ENCODE data around the gene UNC13D.
A peak's percentile ranks its signal among the peaks of the same experiment; 100 is the strongest.

UNC13D gene

DNA sequence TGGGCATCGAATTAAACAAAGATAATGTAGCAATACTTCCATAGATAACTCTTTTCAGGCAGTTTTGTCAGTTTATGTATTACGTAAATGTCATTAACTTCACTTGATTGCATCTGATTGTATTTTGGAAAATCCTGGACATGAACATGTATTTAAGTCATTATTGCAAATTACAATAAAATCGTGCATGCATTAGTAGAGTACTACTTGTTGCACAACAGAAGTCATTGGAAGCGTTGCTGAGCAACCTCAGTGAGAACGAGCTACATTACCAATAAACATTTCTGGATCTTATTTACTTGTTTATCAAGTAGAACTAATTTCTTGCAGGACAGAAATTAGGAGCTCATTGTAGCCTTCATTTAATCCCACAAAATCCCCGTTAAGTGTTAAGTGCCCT, 53.0 kb downstream of the UNC13D start (continued):
- TF ChIP-seq ZNF830 (tag by site-specific recombination; IDR thresholded peaks at IDR 0.05; ENCODE audit: low read depth) (no peak), ZNF558 (tag by site-specific recombination; IDR thresholded peaks at IDR 0.05) (no peak), ZNF16 (tag by site-specific recombination; IDR thresholded peaks at IDR 0.05; ENCODE audit: low read depth) (no peak)

DNA sequence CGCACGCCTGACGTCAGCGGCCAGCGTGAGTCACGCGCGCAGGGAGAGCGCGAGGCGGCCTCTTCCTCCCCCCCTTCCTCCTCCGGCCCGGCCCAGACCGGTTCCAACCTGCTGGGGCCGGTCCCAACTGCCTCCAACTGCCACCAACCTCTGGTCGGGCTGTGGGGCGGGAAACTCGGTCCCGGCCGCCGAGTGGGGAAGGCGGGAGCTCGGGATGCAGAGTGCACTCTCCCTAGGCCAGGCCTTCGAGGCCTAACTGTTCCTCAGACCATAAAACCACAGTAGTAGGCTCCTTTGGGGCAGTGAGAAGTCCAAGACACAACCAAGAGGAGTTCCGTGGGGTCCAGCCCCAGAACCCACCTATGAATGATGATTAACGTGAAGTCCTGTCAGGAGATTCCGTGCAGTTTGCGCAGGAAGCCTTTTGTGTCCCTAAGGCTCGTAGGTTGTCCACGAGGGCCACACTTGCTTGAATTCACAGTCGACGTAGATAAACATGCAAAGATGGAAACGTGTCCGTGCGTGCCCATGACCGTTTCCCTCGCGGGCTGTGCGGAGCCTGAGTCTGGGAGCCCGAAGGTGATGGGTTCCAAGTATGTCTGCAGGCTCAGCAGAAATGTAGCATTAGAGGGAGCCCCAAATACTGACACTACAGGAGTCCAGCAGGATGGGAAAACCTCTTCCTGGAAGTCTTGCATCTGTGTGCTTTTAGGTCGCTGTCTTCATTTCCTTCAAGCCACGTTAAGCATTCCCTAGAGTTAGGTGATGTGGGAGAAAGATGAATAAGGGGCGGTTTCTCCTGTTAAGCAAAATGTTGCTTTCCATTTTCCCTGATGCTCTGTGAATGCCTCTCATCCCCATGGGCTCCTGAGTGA, 59.0 kb downstream of the UNC13D start:
- H3K4me3 ChIP-seq (ENCODE audit: low read depth, low read length), result peak overlapping the region; percentile 79
- POLR2A ChIA-PET, result interaction anchor here (0.6 to 4.5 kb wide), 16 partner anchors 9 to 576 kb away, joined by 3 to 38 read pairs (median 5); partner anchors contain the start of genes GALK1 and WBP2
- CTCF ChIA-PET, result interaction anchor here (0.7 to 2.5 kb wide), 8 partner anchors 9 to 189 kb away, joined by 3 to 11 read pairs (median 3); partner anchors contain the start of gene WBP2
- H3K4me1 ChIP-seq (ENCODE audit: control insufficient read depth, insufficient read depth, low read length), result peaks cover 12% of the 10 kb centered on the region; the same call in 1 of the 2 replicates
- no peaks in the 10 kb centered on the region for H3K9me3 ChIP-seq (ENCODE audit: control insufficient read depth, insufficient read depth, low read depth, low read length)
- H3K27ac ChIP-seq (ENCODE audit: extremely low read depth, low read depth, low read length), result peak overlapping the region; percentile 98
- peaks cover 0 to 5% of the 10 kb centered on the region in 2 experiments; a peak in 2 of 3 replicates for H3K36me3 ChIP-seq (ENCODE audit: control insufficient read depth in 2 of 2, insufficient read depth in 1 of 2, low read length in 2 of 2)
- TF ChIP-seq, protein P1, sequence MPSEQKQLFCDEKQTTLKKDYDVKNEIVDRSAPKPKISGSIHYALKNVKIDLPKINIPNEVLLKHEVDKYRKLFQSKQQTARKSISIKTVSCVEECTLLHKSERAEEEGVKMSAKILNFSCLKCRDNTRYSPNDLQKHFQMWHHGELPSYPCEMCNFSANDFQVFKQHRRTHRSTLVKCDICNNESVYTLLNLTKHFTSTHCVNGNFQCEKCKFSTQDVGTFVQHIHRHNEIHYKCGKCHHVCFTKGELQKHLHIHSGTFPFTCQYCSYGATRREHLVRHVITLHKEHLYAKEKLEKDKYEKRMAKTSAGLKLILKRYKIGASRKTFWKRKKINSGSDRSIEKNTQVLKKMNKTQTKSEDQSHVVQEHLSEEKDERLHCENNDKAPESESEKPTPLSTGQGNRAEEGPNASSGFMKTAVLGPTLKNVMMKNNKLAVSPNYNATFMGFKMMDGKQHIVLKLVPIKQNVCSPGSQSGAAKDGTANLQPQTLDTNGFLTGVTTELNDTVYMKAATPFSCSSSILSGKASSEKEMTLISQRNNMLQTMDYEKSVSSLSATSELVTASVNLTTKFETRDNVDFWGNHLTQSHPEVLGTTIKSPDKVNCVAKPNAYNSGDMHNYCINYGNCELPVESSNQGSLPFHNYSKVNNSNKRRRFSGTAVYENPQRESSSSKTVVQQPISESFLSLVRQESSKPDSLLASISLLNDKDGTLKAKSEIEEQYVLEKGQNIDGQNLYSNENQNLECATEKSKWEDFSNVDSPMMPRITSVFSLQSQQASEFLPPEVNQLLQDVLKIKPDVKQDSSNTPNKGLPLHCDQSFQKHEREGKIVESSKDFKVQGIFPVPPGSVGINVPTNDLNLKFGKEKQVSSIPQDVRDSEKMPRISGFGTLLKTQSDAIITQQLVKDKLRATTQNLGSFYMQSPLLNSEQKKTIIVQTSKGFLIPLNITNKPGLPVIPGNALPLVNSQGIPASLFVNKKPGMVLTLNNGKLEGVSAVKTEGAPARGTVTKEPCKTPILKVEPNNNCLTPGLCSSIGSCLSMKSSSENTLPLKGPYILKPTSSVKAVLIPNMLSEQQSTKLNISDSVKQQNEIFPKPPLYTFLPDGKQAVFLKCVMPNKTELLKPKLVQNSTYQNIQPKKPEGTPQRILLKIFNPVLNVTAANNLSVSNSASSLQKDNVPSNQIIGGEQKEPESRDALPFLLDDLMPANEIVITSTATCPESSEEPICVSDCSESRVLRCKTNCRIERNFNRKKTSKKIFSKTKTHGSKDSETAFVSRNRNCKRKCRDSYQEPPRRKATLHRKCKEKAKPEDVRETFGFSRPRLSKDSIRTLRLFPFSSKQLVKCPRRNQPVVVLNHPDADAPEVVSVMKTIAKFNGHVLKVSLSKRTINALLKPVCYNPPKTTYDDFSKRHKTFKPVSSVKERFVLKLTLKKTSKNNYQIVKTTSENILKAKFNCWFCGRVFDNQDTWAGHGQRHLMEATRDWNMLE (tag by site-specific recombination; conservative IDR thresholded peaks at IDR 0.05; ENCODE audit: low read depth), result 0 out of 2 replicates have a peak, but pooled peaks have one; percentile 25
- TF ChIP-seq ZNF558 (tag by site-specific recombination; IDR thresholded peaks at IDR 0.05), result 0 out of 2 replicates have a peak, but pooled peaks have one; percentile 18
- TF ChIP-seq ZNF366 (tag by site-specific recombination; conservative IDR thresholded peaks at IDR 0.05), result peak; percentile 50; the same call in 1 of the 2 replicates
- no peak for TF ChIP-seq ZNF157 (tag by site-specific recombination; IDR thresholded peaks at IDR 0.05)
- TF ChIP-seq ZBTB17 (tag by site-specific recombination; IDR thresholded peaks at IDR 0.05), result peak; percentile 10; the same call in 1 of the 2 replicates
- no peak for TF ChIP-seq OSR2 (tag by site-specific recombination; IDR thresholded peaks at IDR 0.05)
- 0 out of 2 replicates have a peak, but pooled peaks have one; percentile 20 for TF ChIP-seq REPIN1 (tag by site-specific recombination; IDR thresholded peaks at IDR 0.05; ENCODE audit: low read depth)
- TF ChIP-seq ZNF146 (tag by site-specific recombination; IDR thresholded peaks at IDR 0.05), result peak; percentile 38; the same call in 1 of the 2 replicates
- peak; percentile 80 for TF ChIP-seq PRDM10 (tag by site-specific recombination; IDR thresholded peaks at IDR 0.05)
- TF ChIP-seq ZNF10 (tag by site-specific recombination; IDR thresholded peaks at IDR 0.05), result peak; percentile 32; the same call in 1 of the 2 replicates
- TF ChIP-seq, protein P2, sequence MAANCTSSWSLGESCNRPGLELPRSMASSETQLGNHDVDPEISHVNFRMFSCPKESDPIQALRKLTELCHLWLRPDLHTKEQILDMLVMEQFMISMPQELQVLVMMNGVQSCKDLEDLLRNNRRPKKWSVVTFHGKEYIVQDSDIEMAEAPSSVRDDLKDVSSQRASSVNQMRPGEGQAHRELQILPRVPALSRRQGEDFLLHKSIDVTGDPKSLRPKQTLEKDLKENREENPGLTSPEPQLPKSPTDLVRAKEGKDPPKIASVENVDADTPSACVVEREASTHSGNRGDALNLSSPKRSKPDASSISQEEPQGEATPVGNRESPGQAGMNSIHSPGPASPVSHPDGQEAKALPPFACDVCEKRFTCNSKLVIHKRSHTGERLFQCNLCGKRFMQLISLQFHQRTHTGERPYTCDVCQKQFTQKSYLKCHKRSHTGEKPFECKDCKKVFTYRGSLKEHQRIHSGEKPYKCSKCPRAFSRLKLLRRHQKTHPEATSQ (tag by site-specific recombination; IDR thresholded peaks at IDR 0.05), result peak; percentile 93
- TF ChIP-seq, protein P3, sequence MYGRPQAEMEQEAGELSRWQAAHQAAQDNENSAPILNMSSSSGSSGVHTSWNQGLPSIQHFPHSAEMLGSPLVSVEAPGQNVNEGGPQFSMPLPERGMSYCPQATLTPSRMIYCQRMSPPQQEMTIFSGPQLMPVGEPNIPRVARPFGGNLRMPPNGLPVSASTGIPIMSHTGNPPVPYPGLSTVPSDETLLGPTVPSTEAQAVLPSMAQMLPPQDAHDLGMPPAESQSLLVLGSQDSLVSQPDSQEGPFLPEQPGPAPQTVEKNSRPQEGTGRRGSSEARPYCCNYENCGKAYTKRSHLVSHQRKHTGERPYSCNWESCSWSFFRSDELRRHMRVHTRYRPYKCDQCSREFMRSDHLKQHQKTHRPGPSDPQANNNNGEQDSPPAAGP (tag by site-specific recombination; IDR thresholded peaks at IDR 0.05), result peak; percentile 92
- peak; percentile 43; the same call in 1 of the 2 replicates for TF ChIP-seq BCL11A (tag by site-specific recombination; IDR thresholded peaks at IDR 0.05; ENCODE audit: low read depth)
- TF ChIP-seq, protein P4, sequence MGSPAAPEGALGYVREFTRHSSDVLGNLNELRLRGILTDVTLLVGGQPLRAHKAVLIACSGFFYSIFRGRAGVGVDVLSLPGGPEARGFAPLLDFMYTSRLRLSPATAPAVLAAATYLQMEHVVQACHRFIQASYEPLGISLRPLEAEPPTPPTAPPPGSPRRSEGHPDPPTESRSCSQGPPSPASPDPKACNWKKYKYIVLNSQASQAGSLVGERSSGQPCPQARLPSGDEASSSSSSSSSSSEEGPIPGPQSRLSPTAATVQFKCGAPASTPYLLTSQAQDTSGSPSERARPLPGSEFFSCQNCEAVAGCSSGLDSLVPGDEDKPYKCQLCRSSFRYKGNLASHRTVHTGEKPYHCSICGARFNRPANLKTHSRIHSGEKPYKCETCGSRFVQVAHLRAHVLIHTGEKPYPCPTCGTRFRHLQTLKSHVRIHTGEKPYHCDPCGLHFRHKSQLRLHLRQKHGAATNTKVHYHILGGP (tag by site-specific recombination; IDR thresholded peaks at IDR 0.05), result no peak
- no peak for TF ChIP-seq ZNF18 (tag by site-specific recombination; IDR thresholded peaks at IDR 0.05)
- no peak for TF ChIP-seq ZNF311 (tag by site-specific recombination; IDR thresholded peaks at IDR 0.05; ENCODE audit: borderline replicate concordance)
- TF ChIP-seq ZIC2 (tag by site-specific recombination; IDR thresholded peaks at IDR 0.05), result no peak; the same call in 1 of the 2 replicates

All from HEK293 (cell line).